HFF-Myc (cell line): ENCODE data around the gene KCTD12.

Experiments used
- DNase-seq: peaks from one replicate; pipeline ENCODE4 v3.0.0-alpha.2; 2011; ENCODE audit warnings: low read depth; ENCODE audit errors: extremely low read depth
- H3K4me3 ChIP-seq: replicated peaks from 2 replicates; pipeline ENCODE4 v1.5.1; 2011; ENCODE audit warnings: low read depth, mild to moderate bottlenecking, control low read depth, low read length
- TF ChIP-seq, protein P1 (sequence below): IDR thresholded peaks from 2 replicates; pipeline ENCODE4 v1.5.1; 2012; ENCODE audit warnings: mild to moderate bottlenecking, low read depth, low read length, control low read depth; ENCODE audit errors: missing control alignments

The KCTD12 gene

DNA sequence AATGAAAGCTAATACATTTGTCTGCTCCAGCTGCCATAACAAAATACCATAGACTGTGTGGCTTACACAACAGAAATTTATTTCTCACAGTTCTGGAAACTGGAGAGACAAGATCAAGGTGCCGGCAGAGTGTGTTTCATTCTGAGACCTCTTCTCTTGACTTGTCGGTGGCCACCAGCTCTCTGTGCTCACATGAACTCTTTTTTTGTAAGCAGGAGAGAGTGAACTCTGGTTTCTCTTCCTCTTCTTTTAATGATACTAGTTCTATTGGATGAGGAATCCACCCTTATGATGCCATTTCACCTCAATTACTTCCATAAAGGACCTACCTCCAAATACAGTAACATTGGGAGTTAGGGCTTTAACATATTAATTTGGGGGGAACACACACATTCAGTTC, 11.7 kb downstream of the KCTD12 start:
- no peak for DNase-seq
- TF ChIP-seq, protein P1, sequence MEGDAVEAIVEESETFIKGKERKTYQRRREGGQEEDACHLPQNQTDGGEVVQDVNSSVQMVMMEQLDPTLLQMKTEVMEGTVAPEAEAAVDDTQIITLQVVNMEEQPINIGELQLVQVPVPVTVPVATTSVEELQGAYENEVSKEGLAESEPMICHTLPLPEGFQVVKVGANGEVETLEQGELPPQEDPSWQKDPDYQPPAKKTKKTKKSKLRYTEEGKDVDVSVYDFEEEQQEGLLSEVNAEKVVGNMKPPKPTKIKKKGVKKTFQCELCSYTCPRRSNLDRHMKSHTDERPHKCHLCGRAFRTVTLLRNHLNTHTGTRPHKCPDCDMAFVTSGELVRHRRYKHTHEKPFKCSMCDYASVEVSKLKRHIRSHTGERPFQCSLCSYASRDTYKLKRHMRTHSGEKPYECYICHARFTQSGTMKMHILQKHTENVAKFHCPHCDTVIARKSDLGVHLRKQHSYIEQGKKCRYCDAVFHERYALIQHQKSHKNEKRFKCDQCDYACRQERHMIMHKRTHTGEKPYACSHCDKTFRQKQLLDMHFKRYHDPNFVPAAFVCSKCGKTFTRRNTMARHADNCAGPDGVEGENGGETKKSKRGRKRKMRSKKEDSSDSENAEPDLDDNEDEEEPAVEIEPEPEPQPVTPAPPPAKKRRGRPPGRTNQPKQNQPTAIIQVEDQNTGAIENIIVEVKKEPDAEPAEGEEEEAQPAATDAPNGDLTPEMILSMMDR = no peak
- H3K4me3 ChIP-seq = no peak overlapping the region

GRCh38 chr13:76873445-76873844, 12.8 kb downstream of the KCTD12 start:
- TF ChIP-seq, protein P1 = no peak
- H3K4me3 ChIP-seq = no peak overlapping the region
- DNase-seq = no peak

- TF ChIP-seq, protein P1 = no peak
- no peak for DNase-seq
- no peak overlapping the region for H3K4me3 ChIP-seq
Measured at GRCh38 chr13:76872675-76873074, 13.5 kb downstream of the KCTD12 start.

DNA sequence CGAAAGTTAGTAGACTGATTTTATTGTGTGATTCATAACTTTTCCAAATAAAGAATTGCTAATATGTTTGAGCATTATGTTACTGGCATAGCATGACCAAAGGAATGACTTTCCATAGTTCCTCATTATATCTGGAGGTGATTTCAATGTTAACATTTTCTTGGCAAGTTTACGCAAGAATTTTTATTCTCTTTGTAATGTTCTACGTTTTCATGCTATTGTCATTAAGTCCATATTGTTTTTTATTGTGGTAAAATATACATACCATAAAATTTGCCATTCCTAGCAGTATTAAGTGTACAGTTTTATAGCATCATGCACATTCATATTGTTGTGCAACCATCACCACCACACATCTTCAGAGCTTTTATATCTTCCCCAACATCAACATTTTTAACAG, 14.8 kb downstream of the KCTD12 start:
- no peak for DNase-seq
- TF ChIP-seq, protein P1 = no peak
- no peak overlapping the region for H3K4me3 ChIP-seq

GRCh38 chr13:76868371-76868770, 17.8 kb downstream of the KCTD12 start:
- TF ChIP-seq, protein P1 = no peak
- no peak for DNase-seq
- H3K4me3 ChIP-seq = no peak overlapping the region

- TF ChIP-seq, protein P1 = no peak
- no peak overlapping the region for H3K4me3 ChIP-seq
- DNase-seq = no peak
Measured at GRCh38 chr13:76865996-76866503, 20.2 kb downstream of the KCTD12 start.

GRCh38 chr13:76865109-76865508, 21.1 kb downstream of the KCTD12 start:
- TF ChIP-seq, protein P1 = no peak
- H3K4me3 ChIP-seq = no peak overlapping the region
- no peak for DNase-seq
